GM12872 (cell line): ENCODE results near the gene B3GNT8.

ENCODE experiments used
- CTCF ChIP-seq: IDR thresholded peaks from 3 replicates; pipeline ENCODE4 v1.5.1; 2011; ENCODE audit warnings: low read depth, mild to moderate bottlenecking, low read length, moderate library complexity; ENCODE audit not compliant: insufficient read depth

The B3GNT8 gene

DNA sequence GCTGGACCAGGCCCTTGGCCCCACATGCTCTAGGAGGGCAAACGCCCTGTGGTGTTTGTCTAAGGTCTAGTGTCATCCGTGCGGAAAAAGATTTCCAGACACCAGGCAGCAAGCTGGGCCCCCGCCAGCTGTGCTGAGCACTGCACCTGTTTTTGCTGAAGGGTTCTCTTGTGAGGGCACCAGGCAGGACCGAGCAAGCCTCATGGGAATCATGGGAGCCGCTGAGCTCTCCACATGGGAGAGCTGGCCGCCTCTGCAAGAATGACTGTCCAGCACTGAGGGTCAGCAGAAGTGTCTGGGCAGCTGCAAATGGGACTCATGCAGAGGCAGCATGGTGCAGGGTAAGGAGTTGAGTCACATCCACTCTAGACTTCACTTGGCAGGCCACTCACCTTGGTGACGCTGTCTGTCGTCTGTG, 12.0 kb downstream of the B3GNT8 start:
- TF ChIP-seq CTCF, result no peak

- TF ChIP-seq CTCF, result no peak
Measured at GRCh38 chr19:41414461-41414860, 12.7 kb downstream of the B3GNT8 start.

DNA sequence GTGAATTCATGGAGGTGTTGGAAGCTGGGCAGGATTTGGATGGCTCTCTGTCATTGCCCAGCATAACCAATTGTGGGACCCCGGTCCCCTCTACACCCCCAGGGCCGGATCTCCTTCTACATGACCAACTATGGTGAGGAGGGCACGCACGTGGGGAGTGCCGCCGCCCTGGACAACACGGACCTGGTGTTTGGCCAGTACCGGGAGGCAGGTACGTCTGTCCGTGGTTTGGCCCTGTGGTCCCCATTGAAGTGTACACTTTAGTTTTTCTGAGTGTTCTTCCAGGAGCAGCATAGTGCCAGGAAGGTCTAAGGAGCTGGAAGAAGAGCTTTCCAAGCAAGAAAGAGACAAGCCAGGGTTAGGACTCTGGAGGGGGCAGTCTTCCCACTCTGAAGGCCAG, 13.2 kb downstream of the B3GNT8 start:
- no peak for TF ChIP-seq CTCF

GRCh38 chr19:41412953-41413352, 14.2 kb downstream of the B3GNT8 start:
- TF ChIP-seq CTCF, result no peak

DNA sequence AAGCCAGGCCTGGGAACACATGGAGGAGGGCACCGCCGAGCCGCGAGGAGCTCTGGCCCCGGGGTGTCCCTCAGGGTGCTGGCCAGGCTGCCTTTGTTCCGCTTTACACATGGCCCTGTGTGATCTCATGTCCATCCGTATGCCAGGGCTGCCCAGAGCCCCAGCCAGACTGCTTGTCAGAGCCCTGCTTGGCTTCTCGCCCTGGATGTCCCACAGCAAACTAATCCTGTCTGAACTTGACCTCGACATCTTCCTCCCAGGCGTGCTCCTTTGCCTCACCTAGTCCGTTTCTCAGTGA, 15.3 kb downstream of the B3GNT8 start:
- TF ChIP-seq CTCF, result no peak

DNA sequence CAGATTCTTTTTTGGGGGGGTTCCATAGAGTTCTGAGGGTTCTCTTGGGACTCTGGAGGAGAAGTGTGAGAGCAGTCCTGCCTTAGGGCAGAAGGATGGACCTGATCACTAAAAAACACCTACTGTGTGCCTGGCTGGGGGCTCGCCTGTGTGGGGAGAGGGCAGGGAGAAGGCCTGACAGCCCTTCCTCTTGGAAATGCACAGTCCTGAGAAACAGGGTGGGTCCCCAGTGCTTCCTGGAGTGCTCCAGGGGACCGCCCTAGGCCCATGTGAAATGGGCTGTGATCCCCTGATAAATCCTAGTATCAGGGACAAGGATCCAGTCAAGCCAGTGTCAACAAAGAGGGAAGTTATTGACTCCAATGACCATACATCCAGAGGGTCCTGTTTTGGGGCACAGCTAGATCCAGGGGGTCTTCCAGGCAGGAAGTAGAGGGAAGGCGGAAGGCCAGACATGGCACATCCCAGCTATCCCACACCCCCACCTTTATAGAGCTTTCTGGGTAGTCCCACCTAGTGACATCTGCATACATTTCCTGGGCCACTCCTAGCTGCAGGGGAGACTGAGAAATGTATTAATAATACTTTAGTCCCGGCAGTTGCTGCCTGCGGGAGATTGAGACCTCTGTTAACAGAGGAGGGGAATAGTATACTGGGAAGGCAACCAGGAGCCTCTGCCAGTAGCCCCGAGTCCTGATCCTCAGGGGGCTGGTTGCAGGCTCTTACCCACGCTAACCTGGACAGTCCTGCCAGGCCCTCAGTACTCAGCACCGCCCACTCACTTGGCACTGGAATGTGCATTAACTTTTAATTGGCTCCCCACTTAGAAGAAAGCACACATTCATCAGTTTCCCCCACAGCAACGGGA, 15.8 kb downstream of the B3GNT8 start:
- no peak for TF ChIP-seq CTCF

- no peak for TF ChIP-seq CTCF
Measured at GRCh38 chr19:41410336-41411054, 16.7 kb downstream of the B3GNT8 start.
